ENCODE measurements around the gene WDR82.
A peak's percentile ranks its signal among the peaks of the same experiment; 100 is the strongest.

Gene WDR82

GRCh38 chr3:52233968-52234367 is 44.5 kb downstream of the WDR82 start:
- TF ChIP-seq ZFX (IDR thresholded peaks at IDR 0.05; ENCODE audit: borderline replicate concordance) (no peak), CTCF (IDR thresholded peaks at IDR 0.05) (no peak)
- H3K27ac ChIP-seq = no peak overlapping the region

GRCh38 chr3:52233108-52233591 is 45.3 kb downstream of the WDR82 start:
- H3K27ac ChIP-seq = no peak overlapping the region
- TF ChIP-seq ZFX (IDR thresholded peaks at IDR 0.05; ENCODE audit: borderline replicate concordance) (no peak), CTCF (IDR thresholded peaks at IDR 0.05) (peak; percentile 13)

GRCh38 chr3:52232279-52233107 is 46.0 kb downstream of the WDR82 start:
- TF ChIP-seq ZFX (IDR thresholded peaks at IDR 0.05; ENCODE audit: borderline replicate concordance) (no peak), CTCF (IDR thresholded peaks at IDR 0.05) (peak; percentile 57)
- H3K27ac ChIP-seq = no peak overlapping the region

GRCh38 chr3:52231502-52232278 is 46.8 kb downstream of the WDR82 start:
- TF ChIP-seq CTCF (IDR thresholded peaks at IDR 0.05) (peak; percentile 96), ZFX (IDR thresholded peaks at IDR 0.05; ENCODE audit: borderline replicate concordance) (no peak)
- H3K27ac ChIP-seq = no peak overlapping the region

GRCh38 chr3:52230889-52231499 is 47.5 kb downstream of the WDR82 start:
- H3K27ac ChIP-seq = no peak overlapping the region
- TF ChIP-seq ZFX (IDR thresholded peaks at IDR 0.05; ENCODE audit: borderline replicate concordance) (no peak), CTCF (IDR thresholded peaks at IDR 0.05) (no peak)

- no peak overlapping the region for H3K27ac ChIP-seq
- TF ChIP-seq CTCF (IDR thresholded peaks at IDR 0.05) = no peak
- TF ChIP-seq ZFX (IDR thresholded peaks at IDR 0.05; ENCODE audit: borderline replicate concordance) = no peak
These were observed 48.0 kb downstream of the WDR82 start for GRCh38 chr3:52230461-52230860.

All from 22Rv1 (cell line).